GM12878 (cell line): Measurements from ENCODE around the gene PFN4. TPM values are rescaled to one million over a fixed set of nuclear protein-coding genes. Genes with fewer than 3 reads are reported as not detected.

Experiments
- ATAC-seq: fragments of 200-7000 bp; cut with Tn5 transposase; 3 replicates; pipeline ENCODE4 v1.9.1; 2020; ENCODE audit warnings: mild to moderate bottlenecking, moderate library complexity
- BruUV-seq: library from RNA; stranded (reverse); fragments of 400-500 nt; replicated peaks from 2 replicates; lab custom pipeline; 2021; lab: Mats Ljungman, UMichigan
- CTCF ChIA-PET: fragments of 300-600 bp; sonication (Branson Sonifier 250); formaldehyde crosslinking; extraction: SDS; loops from one replicate; lab custom pipeline; 2021; ENCODE audit warnings: inconsistent platforms; lab: Yijun Ruan, JAX
- POLR2A ChIA-PET: fragments of 350-600 bp; formaldehyde crosslinking; extraction: SDS; loops from one replicate; lab custom pipeline; 2021; ENCODE audit warnings: inconsistent platforms; lab: Charles Lee
- RAD21 ChIA-PET: fragments of 300-600 bp; sonication (Branson Sonifier 250); formaldehyde crosslinking; loops from one replicate; lab custom pipeline; 2023; ENCODE audit warnings: antibody characterized with exemption; ENCODE audit not compliant: unreplicated experiment; lab: Charles Lee
- SMC1A ChIA-PET: fragments of 300-600 bp; sonication (Branson Sonifier 250); formaldehyde crosslinking; loops from one replicate; lab custom pipeline; 2023; ENCODE audit not compliant: unreplicated experiment, uncharacterized antibody; lab: Charles Lee
- DNase-seq: peaks from one replicate; pipeline ENCODE4 v3.0.0-alpha.2; 2011; ENCODE audit warnings: low read depth, low spot score
- FAIRE-seq: peaks from 3 replicates; lab custom pipeline; 2011; peaks lifted over from hg19 to GRCh38; lab: Jason Lieb, UNC
- H2AFZ ChIP-seq: 2 replicates; pipeline ENCODE4 v1.6.0; 2011; ENCODE audit warnings: low read depth, low read length, control low read depth; ENCODE audit not compliant: control insufficient read depth
- H3K27ac ChIP-seq: 2 replicates; pipeline ENCODE4 v1.5.1; 2011; ENCODE audit warnings: control low read depth; ENCODE audit not compliant: control insufficient read depth, insufficient read depth
- H3K27me3 ChIP-seq, 2 experiments: replicated peaks in 1 of 2; 2 replicates each; pipeline versions ENCODE4 v1.6.0 to v1.6.1; 2011; ENCODE audit warnings: low read length in 1 of 2; ENCODE audit not compliant: control insufficient read depth in 2 of 2, insufficient read depth in 2 of 2
- H3K36me3 ChIP-seq, 2 experiments: 2 replicates each; pipeline ENCODE4 v1.5.1; 2011; ENCODE audit warnings: low read length in 1 of 2; ENCODE audit not compliant: control insufficient read depth in 2 of 2, insufficient read depth in 2 of 2
- H3K4me1 ChIP-seq: 2 replicates; pipeline ENCODE4 v1.6.1; 2011; ENCODE audit warnings: mild to moderate bottlenecking, low read length, moderate library complexity, mixed read lengths; ENCODE audit not compliant: control insufficient read depth, insufficient read depth
- H3K4me2 ChIP-seq: 2 replicates; pipeline ENCODE4 v1.6.0; 2011; ENCODE audit warnings: control low read depth; ENCODE audit not compliant: control insufficient read depth, insufficient read depth
- H3K4me3 ChIP-seq: fragments of 200-600 bp; sonication (generic); 2 replicates; pipeline ENCODE4 v1.5.1; 2016
- H3K79me2 ChIP-seq: 2 replicates; pipeline ENCODE4 v1.6.0; 2011; ENCODE audit warnings: low read length; ENCODE audit not compliant: control insufficient read depth, insufficient read depth
- H3K9ac ChIP-seq: 2 replicates; pipeline ENCODE4 v1.8.0; 2011; ENCODE audit warnings: low read length, control low read depth, mixed read lengths; ENCODE audit not compliant: control insufficient read depth, insufficient read depth
- H3K9me3 ChIP-seq: replicated peaks from 3 replicates; pipeline ENCODE4 v1.5.1; 2011; ENCODE audit warnings: mild to moderate bottlenecking, low read length; ENCODE audit not compliant: control insufficient read depth, insufficient read depth
- H4K20me1 ChIP-seq: 2 replicates; pipeline ENCODE4 v1.6.0; 2011; ENCODE audit not compliant: control insufficient read depth, insufficient read depth
- EGR1 ChIP-seq, 2 experiments: IDR thresholded peaks; 1 replicate in 1 of 2; 2 replicates in 1 of 2; pipeline ENCODE4 v1.6.1; 2011 to 2012; ENCODE audit warnings: low read depth in 2 of 2, low read length in 2 of 2, borderline replicate concordance in 1 of 2, mild to moderate bottlenecking in 1 of 2, moderate library complexity in 1 of 2
- IKZF2 ChIP-seq, 2 experiments: fragments of 450-650 bp; IDR thresholded peaks; 2 replicates each; pipeline ENCODE4 v1.6.1; 2017; ENCODE audit warnings: mild to moderate bottlenecking in 2 of 2, moderate library complexity in 2 of 2
- TARDBP ChIP-seq: IDR thresholded peaks from 2 replicates; pipeline ENCODE4 v1.6.1; 2016; ENCODE audit warnings: borderline replicate concordance
- TCF12 ChIP-seq: IDR thresholded peaks from 2 replicates; pipeline ENCODE4 v1.6.1; 2011; ENCODE audit warnings: low read depth, mild to moderate bottlenecking, low read length
- WGBS: methylation state at CpG from one replicate; pipeline ENCODE4 v1.1.6; 2016; ENCODE audit warnings: low lambda C conversion rate; ENCODE audit not compliant: insufficient replicate concordance, insufficient coverage; ENCODE audit errors: missing lambda C conversion rate; 5-methylcytosine and 5-hydroxymethylcytosine counted together
- in situ Hi-C: fragments of 300-500 bp; cut with MboI; formaldehyde crosslinking; loops from 9 replicates; pipeline ENCODE4 v1.14.3; 2018; ENCODE audit warnings: mixed read lengths
- intact Hi-C: fragments of 100-400 bp; cut with micrococcal nuclease; formaldehyde crosslinking; loops from one replicate; pipeline ENCODE4 v1.14.2; 2022; ENCODE audit not compliant: unreplicated experiment
- polyA plus RNA-seq, 11 experiments: library from polyadenylated mRNA; depleted of rRNA in 4 of 11; unstranded in 6 of 11; stranded (reverse) in 5 of 11; fragments of >200 nt; fragmentation: Nextera tagmentation in 4 of 11; fragmentation: Illumina TruSeq in 1 of 11; extraction: Ambion mirVana in 4 of 11; extraction: Trizol in 1 of 11; gene quantifications; 1 replicate in 1 of 11; 2 replicates in 10 of 11; pipeline versions ENCODE4 v1.2.1 to v1.2.3, GENCODE V29; 2011 to 2016; ENCODE audit warnings: inconsistent platforms in 2 of 11, missing spikeins in 2 of 11, low read depth in 1 of 11
- total RNA-seq, 4 experiments: library from RNA; depleted of rRNA in 3 of 4; stranded (reverse); fragments of >200 nt in 3 of 4; fragmentation: Illumina TruSeq in 1 of 4; extraction: Trizol in 1 of 4; gene quantifications; 2 replicates each; pipeline versions ENCODE4 v1.2.1 to v1.2.3, GENCODE V29; 2013 to 2021
- TF ChIP-seq, protein P1 (sequence below): IDR thresholded peaks from 2 replicates; pipeline ENCODE4 v1.6.1; 2012; ENCODE audit warnings: mild to moderate bottlenecking, low read depth, low read length
- TF ChIP-seq, protein P2 (sequence below): fragments of 450-650 bp; IDR thresholded peaks from 2 replicates; pipeline ENCODE4 v1.6.1; 2018; ENCODE audit warnings: mild to moderate bottlenecking, low read depth, moderate library complexity; ENCODE audit not compliant: partially characterized antibody
- TF ChIP-seq, protein P3 (sequence below): fragments of 450-650 bp; IDR thresholded peaks from 2 replicates; pipeline ENCODE4 v1.6.1; 2016; ENCODE audit warnings: mild to moderate bottlenecking

Gene PFN4
- total and polyA plus RNA-seq, 10 of the 15 experiments (the other 5 are each of a cell fraction or from before 2014, with no cell fraction given) = 0.12 to 2.1 (median 1.0) TPM

DNA sequence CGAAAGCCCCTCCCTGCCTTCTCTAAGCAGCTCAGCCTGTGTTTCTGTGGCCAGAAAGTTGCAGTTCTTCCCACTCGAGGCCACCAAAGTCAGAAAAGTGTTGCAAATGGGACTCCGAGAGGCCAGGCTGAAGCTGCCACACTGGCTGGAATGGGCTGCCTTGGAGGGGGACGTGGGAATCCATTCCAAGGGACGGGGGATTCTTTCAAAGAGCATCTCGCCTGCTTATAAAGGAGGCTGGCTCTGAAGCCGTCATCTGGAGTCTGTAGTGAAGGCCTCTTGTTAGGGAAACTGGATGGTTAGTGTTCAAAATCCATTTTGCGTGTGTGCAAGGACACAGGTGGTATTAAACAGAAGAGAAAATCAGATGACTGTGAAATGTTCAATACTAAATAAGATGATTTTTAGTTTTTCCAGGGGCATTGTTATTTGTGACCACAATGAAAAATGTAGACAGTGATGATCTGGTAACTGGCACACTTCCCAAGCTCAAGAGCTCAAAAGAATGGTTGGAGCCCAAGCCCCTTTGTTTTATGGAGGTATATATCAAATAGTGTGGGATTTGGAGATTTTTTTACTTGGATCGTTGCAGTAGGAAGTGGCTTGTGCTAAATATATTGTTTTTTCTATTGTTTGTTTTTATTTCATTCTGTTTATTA, 917 bp upstream of the PFN4 start (continued):
- TF ChIP-seq, protein P1, sequence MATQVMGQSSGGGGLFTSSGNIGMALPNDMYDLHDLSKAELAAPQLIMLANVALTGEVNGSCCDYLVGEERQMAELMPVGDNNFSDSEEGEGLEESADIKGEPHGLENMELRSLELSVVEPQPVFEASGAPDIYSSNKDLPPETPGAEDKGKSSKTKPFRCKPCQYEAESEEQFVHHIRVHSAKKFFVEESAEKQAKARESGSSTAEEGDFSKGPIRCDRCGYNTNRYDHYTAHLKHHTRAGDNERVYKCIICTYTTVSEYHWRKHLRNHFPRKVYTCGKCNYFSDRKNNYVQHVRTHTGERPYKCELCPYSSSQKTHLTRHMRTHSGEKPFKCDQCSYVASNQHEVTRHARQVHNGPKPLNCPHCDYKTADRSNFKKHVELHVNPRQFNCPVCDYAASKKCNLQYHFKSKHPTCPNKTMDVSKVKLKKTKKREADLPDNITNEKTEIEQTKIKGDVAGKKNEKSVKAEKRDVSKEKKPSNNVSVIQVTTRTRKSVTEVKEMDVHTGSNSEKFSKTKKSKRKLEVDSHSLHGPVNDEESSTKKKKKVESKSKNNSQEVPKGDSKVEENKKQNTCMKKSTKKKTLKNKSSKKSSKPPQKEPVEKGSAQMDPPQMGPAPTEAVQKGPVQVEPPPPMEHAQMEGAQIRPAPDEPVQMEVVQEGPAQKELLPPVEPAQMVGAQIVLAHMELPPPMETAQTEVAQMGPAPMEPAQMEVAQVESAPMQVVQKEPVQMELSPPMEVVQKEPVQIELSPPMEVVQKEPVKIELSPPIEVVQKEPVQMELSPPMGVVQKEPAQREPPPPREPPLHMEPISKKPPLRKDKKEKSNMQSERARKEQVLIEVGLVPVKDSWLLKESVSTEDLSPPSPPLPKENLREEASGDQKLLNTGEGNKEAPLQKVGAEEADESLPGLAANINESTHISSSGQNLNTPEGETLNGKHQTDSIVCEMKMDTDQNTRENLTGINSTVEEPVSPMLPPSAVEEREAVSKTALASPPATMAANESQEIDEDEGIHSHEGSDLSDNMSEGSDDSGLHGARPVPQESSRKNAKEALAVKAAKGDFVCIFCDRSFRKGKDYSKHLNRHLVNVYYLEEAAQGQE = no peak
- TF ChIP-seq, all 136 proteins: peak for 6

DNA sequence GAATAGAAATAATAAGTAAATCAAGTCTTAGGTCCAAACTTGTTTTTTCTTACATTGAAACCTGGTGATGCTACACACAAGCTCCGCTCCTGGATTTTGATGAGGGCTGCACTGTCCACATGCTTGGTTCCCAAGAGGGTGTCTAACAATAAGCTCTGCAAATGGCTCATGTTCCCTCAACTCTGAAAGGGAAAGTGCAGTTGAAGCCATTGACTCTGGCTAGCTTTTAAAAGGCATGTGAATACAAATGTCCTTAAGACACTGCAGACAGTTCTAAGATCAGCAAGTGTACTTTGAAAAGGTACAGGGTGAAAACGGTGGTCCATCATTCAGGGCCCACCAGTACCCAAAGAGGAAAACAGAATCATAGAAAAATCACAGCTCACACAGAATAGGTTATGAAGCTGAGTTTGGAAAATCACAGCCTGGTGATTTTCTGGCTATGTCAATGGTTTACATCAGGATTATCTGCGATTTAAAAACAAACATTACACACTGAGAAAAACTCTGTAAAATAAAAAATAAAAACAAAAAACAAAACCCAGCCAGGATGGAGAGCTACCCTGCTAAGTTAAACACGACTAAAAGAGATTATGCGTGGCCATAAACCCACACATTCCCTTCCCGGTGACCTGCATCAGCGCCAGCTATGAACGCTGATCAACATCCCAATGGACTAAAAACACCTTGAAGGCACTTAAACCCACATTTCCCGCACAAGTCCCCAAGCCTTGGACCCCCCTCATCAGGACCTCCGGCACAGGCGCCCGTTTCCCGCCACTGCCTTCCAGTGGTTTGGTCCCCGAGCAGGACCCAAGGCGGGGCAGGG, 554 bp downstream of the PFN4 start:
- H3K36me3 ChIP-seq = no peaks in the 10 kb centered on the region
- intact Hi-C loops (loop anchor here (1.0 to 2.0 kb wide), 2 partner anchors 39 to 196 kb away; partner anchors contain the start of gene ATAD2B), in situ Hi-C loops (no loop called here)
- no peaks in the 10 kb centered on the region for H4K20me1 ChIP-seq
- BruUV-seq = TSS peak; percentile 92
- H3K4me2 ChIP-seq = peak overlapping the region; percentile 97
- no peaks in the 10 kb centered on the region for H3K27me3 ChIP-seq
- H3K9ac ChIP-seq = peak overlapping the region; percentile 92
- WGBS = 7% methylated on average over 15 of the region's 15 CpGs
- ATAC-seq = no peak
- CTCF ChIA-PET = interaction anchor here (0.6 to 1.7 kb wide), 6 partner anchors 38 to 349 kb away, joined by 3 to 12 read pairs (median 4); partner anchors contain the start of genes ATAD2B and TP53I3
- RAD21 ChIA-PET = interaction anchor here (0.8 to 1.5 kb wide), 5 partner anchors 12 to 302 kb away, joined by 3 to 7 read pairs (median 4); partner anchors contain the start of genes ATAD2B, SF3B6 and TP53I3
- SMC1A ChIA-PET = interaction anchor here (0.6 to 2.8 kb wide), 9 partner anchors 11 to 290 kb away, joined by 3 to 14 read pairs (median 3); partner anchors contain the start of gene TP53I3
- no peak for DNase-seq
- no peak for FAIRE-seq
- no peaks in the 10 kb centered on the region for H3K4me1 ChIP-seq
- H3K9me3 ChIP-seq = no peaks in the 10 kb centered on the region
- H3K79me2 ChIP-seq = peaks cover 9% of the 10 kb centered on the region
- POLR2A ChIA-PET = interaction anchor here (0.6 to 2.2 kb wide), 7 partner anchors 12 to 245 kb away, joined by 3 to 14 read pairs (median 5); partner anchors contain the start of genes SF3B6, TP53I3 and WDCP
- H3K4me3 ChIP-seq = peak overlapping the region; percentile 82
- H2AFZ ChIP-seq = peak overlapping the region; percentile 97
- H3K27ac ChIP-seq = peak overlapping the region; percentile 90
- TF ChIP-seq, protein P2, sequence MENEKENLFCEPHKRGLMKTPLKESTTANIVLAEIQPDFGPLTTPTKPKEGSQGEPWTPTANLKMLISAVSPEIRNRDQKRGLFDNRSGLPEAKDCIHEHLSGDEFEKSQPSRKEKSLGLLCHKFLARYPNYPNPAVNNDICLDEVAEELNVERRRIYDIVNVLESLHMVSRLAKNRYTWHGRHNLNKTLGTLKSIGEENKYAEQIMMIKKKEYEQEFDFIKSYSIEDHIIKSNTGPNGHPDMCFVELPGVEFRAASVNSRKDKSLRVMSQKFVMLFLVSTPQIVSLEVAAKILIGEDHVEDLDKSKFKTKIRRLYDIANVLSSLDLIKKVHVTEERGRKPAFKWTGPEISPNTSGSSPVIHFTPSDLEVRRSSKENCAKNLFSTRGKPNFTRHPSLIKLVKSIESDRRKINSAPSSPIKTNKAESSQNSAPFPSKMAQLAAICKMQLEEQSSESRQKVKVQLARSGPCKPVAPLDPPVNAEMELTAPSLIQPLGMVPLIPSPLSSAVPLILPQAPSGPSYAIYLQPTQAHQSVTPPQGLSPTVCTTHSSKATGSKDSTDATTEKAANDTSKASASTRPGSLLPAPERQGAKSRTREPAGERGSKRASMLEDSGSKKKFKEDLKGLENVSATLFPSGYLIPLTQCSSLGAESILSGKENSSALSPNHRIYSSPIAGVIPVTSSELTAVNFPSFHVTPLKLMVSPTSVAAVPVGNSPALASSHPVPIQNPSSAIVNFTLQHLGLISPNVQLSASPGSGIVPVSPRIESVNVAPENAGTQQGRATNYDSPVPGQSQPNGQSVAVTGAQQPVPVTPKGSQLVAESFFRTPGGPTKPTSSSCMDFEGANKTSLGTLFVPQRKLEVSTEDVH = peak; percentile 68
- TF ChIP-seq TARDBP = 0 out of 2 replicates have a peak, but pooled peaks have one; percentile 47
- TF ChIP-seq, protein P3, sequence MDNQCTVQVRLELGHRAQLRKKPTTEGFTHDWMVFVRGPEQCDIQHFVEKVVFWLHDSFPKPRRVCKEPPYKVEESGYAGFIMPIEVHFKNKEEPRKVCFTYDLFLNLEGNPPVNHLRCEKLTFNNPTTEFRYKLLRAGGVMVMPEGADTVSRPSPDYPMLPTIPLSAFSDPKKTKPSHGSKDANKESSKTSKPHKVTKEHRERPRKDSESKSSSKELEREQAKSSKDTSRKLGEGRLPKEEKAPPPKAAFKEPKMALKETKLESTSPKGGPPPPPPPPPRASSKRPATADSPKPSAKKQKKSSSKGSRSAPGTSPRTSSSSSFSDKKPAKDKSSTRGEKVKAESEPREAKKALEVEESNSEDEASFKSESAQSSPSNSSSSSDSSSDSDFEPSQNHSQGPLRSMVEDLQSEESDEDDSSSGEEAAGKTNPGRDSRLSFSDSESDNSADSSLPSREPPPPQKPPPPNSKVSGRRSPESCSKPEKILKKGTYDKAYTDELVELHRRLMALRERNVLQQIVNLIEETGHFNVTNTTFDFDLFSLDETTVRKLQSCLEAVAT = peak; percentile 46; the same call in 1 of the 2 replicates
- TF ChIP-seq IKZF2 (IDR thresholded peaks at IDR 0.05) = 0 out of 4 replicates have a peak, but pooled peaks have one; percentile 18 to 42
- 0 out of 3 replicates have a peak, but pooled peaks of 1 of the 2 experiments have one; percentile 19 for TF ChIP-seq EGR1 (IDR thresholded peaks at IDR 0.05; ENCODE audit: borderline replicate concordance in 1 of 2, low read depth in 2 of 2, low read length in 2 of 2)
- no peak for TF ChIP-seq TCF12
